Measurements from ENCODE around the gene DNASE1L1. TPM values are rescaled to one million over a fixed set of nuclear protein-coding genes. Genes with fewer than 3 reads are reported as not detected.

DNASE1L1 gene
- total RNA-seq, 1 donor from 2014 or later: 14.4 TPM

DNA sequence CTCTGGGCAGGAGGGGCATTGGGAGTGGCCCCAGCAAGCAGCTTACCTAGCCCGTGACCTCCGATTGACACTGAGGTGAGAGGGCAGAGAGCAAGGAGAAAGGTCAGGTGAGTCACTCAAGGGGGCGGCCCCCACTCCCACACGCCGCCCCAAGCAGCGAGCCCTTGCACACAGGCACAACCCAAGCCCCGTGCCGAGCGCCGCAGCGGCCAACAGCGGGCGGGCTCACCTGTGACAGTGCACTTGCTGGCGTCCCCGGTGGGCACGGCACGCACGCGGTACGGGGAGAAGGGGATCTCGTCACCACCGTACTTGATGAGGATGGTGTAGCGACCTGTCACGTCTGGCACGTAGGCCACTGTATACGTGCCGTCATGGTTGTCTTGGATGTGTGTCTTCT lies 51.8 kb downstream of the DNASE1L1 start:
- H3K27ac Mint-ChIP-seq: no peak overlapping the region
- DNase-seq (ENCODE audit: extremely low spot score, unreplicated experiment): no peak
- no peaks in the 10 kb centered on the region for H3K27me3 Mint-ChIP-seq
- TF ChIP-seq, protein P1, sequence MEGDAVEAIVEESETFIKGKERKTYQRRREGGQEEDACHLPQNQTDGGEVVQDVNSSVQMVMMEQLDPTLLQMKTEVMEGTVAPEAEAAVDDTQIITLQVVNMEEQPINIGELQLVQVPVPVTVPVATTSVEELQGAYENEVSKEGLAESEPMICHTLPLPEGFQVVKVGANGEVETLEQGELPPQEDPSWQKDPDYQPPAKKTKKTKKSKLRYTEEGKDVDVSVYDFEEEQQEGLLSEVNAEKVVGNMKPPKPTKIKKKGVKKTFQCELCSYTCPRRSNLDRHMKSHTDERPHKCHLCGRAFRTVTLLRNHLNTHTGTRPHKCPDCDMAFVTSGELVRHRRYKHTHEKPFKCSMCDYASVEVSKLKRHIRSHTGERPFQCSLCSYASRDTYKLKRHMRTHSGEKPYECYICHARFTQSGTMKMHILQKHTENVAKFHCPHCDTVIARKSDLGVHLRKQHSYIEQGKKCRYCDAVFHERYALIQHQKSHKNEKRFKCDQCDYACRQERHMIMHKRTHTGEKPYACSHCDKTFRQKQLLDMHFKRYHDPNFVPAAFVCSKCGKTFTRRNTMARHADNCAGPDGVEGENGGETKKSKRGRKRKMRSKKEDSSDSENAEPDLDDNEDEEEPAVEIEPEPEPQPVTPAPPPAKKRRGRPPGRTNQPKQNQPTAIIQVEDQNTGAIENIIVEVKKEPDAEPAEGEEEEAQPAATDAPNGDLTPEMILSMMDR (conservative IDR thresholded peaks at IDR 0.05): no peak
- H3K4me1 Mint-ChIP-seq (ENCODE audit: unreplicated experiment): no peaks in the 10 kb centered on the region
- H3K36me3 Mint-ChIP-seq: no peaks in the 10 kb centered on the region
- no peaks in the 10 kb centered on the region for H3K9me3 Mint-ChIP-seq
- no peak overlapping the region for H3K4me3 Mint-ChIP-seq

DNA sequence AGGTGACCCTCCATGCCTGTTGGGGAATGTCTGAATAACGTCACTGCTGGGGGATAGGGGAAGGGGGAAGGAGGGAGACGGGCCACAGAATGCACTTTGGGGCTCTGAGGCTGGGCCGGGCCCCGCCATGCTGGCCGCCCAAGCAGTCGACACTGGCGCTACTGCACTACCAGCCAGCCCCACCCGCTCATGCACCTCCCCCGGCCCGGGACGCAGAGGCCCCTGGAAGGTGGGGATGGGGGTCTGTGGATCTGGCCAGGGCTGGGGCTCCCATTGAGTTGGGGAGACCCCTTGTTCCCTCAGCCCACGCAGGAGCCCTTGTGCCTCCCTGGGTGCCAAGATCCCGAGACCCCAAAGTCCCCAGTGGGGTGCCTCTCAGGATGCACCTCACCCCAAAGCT lies 52.5 kb downstream of the DNASE1L1 start:
- no peak for DNase-seq (ENCODE audit: extremely low spot score, unreplicated experiment)
- TF ChIP-seq, protein P1 (conservative IDR thresholded peaks at IDR 0.05): no peak
- H3K4me1 Mint-ChIP-seq (ENCODE audit: unreplicated experiment): no peaks in the 10 kb centered on the region
- no peaks in the 10 kb centered on the region for H3K27me3 Mint-ChIP-seq
- H3K36me3 Mint-ChIP-seq: no peaks in the 10 kb centered on the region
- H3K27ac Mint-ChIP-seq: peak overlapping the region; percentile 23
- no peaks in the 10 kb centered on the region for H3K9me3 Mint-ChIP-seq
- no peak overlapping the region for H3K4me3 Mint-ChIP-seq

DNA sequence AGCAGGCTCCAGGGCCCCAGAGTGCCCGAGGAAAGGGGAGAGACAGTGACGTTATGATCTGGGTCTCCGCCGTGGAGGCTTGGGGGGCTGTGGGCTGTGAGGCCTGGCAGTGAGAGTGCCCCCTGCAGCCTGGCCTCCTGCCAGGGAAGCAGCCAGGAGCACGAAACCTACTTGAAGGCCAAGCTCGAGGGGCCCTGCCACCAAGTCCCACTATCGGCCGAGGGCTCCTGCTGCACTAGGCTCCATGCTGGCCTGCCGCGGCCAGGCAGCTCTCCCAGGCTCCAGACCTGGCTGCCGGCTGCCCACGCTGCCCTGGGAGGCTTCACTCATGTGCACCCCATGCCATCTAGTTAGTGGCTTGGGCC lies 53.3 kb downstream of the DNASE1L1 start:
- TF ChIP-seq, protein P1 (conservative IDR thresholded peaks at IDR 0.05): no peak
- no peak for DNase-seq (ENCODE audit: extremely low spot score, unreplicated experiment)
- H3K27me3 Mint-ChIP-seq: no peaks in the 10 kb centered on the region
- no peaks in the 10 kb centered on the region for H3K9me3 Mint-ChIP-seq
- no peaks in the 10 kb centered on the region for H3K4me1 Mint-ChIP-seq (ENCODE audit: unreplicated experiment)
- H3K4me3 Mint-ChIP-seq: no peak overlapping the region
- no peaks in the 10 kb centered on the region for H3K36me3 Mint-ChIP-seq
- no peak overlapping the region for H3K27ac Mint-ChIP-seq

DNA sequence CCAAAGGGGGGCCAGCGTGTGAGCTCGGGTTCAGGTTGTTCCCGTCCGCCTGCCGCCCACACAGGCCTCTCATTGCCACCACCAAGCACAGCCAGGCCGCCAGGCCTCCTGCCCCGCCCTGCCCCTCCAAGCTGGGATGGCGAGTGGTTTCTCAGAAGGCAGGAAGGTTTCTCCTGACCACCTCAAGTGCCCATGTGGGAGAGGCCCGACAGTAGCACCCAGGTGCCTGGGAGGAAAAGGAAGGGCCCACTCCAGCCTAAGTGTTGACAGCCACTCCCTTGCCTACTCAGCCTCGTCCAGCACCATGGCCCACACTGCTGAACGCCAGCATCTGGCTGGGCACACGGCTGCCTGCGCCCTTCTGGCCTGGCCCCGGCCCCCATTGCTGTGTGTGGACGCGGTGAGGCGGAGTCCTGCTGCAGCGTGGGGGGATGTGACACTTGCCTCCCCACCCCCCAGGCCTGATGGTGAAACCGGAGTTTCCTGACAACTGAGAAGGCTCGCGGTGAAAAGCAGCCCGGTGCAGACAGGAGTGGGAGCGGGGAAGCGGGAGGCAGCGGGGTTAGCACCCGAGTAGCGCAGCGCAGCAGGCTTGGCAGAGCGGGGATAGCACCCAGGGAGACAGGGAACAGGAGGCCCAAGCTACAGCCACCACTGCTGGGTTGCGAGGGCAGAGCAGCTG lies 53.8 kb downstream of the DNASE1L1 start:
- DNase-seq (ENCODE audit: extremely low spot score, unreplicated experiment): no peak
- Mint-ChIP-seq H3K4me3 (no peak overlapping the region), H3K27ac (no peak overlapping the region), H3K27me3 (no peaks in the 10 kb centered on the region), H3K4me1 (ENCODE audit: unreplicated experiment) (no peaks in the 10 kb centered on the region), H3K9me3 (no peaks in the 10 kb centered on the region), H3K36me3 (no peaks in the 10 kb centered on the region)
- TF ChIP-seq, protein P1 (conservative IDR thresholded peaks at IDR 0.05): no peak

DNA sequence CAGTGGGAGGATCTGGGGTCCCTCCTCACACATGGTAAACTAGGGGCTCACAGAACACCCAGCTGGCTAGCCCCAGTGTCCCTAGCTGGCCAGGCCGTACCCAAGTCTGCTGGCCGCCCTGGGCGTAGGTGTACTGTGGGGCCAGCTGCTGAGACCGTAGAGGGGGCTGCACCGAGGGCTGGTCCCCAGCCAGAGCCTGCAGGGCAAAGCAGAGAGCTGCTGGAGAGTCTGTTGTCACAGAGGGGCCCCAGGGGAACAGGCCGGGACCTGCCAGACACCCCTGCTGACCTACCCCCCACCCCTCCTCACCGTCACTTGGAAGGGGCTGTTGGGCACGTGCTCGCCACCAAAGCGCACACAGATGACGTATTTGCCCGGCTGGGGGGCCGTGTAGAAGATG lies 54.5 kb downstream of the DNASE1L1 start:
- H3K36me3 Mint-ChIP-seq: no peaks in the 10 kb centered on the region
- no peaks in the 10 kb centered on the region for H3K4me1 Mint-ChIP-seq (ENCODE audit: unreplicated experiment)
- no peak overlapping the region for H3K27ac Mint-ChIP-seq
- no peaks in the 10 kb centered on the region for H3K9me3 Mint-ChIP-seq
- no peak for DNase-seq (ENCODE audit: extremely low spot score, unreplicated experiment)
- no peaks in the 10 kb centered on the region for H3K27me3 Mint-ChIP-seq
- TF ChIP-seq, protein P1 (conservative IDR thresholded peaks at IDR 0.05): no peak
- H3K4me3 Mint-ChIP-seq: no peak overlapping the region

DNA sequence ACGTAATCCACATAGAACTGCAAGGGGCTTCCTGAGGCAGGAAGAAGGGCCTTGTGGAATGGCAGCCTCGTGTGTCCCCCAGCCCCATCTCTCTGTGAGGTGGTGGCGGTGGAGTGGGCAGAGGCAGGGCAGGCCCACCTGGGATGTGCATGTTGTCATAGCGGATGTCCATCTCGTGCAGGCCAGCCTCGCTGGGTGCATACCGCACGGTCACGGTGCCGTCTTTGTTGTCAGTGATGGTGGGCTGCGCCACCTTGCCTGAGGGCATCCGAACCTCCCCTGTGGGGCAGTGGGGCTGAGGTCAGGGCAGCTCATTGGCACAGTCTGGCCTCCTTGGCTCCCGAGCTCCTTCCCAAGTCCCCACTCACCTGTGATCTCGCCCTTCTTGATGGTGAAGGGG lies 55.0 kb downstream of the DNASE1L1 start:
- no peaks in the 10 kb centered on the region for H3K27me3 Mint-ChIP-seq
- TF ChIP-seq, protein P1 (conservative IDR thresholded peaks at IDR 0.05): no peak
- no peak for DNase-seq (ENCODE audit: extremely low spot score, unreplicated experiment)
- H3K4me1 Mint-ChIP-seq (ENCODE audit: unreplicated experiment): no peaks in the 10 kb centered on the region
- H3K27ac Mint-ChIP-seq: no peak overlapping the region
- H3K4me3 Mint-ChIP-seq: no peak overlapping the region
- H3K36me3 Mint-ChIP-seq: no peaks in the 10 kb centered on the region
- no peaks in the 10 kb centered on the region for H3K9me3 Mint-ChIP-seq
